Uterus (tissue), 4 donors: ENCODE measurements around the gene IRS4. TPM values are rescaled to one million over a fixed set of nuclear protein-coding genes. Genes with fewer than 3 reads are reported as not detected.

Experiments
- DNase-seq, 2 donors: peaks; one replicate each; pipeline ENCODE4 v3.0.0-alpha.2; 2019 to 2020
- H3K27ac ChIP-seq, 2 donors: fragments of 200-600 bp; sonication (generic); 1 replicate in 1 of 2; 2 replicates in 1 of 2; pipeline ENCODE4 v1.5.1; 2016 to 2018
- H3K27me3 ChIP-seq, 2 donors: fragments of 200-600 bp; sonication (generic); one replicate each; pipeline ENCODE4 v1.5.1; 2018 to 2019; ENCODE audit warnings: control low read depth in 1 of 2
- H3K36me3 ChIP-seq, 2 donors: fragments of 200-600 bp; sonication (generic); one replicate each; pipeline ENCODE4 v1.5.1; 2019; ENCODE audit warnings: control low read depth in 1 of 2
- H3K4me1 ChIP-seq, 2 donors: fragments of 200-600 bp; sonication (generic); one replicate each; pipeline ENCODE4 v1.5.1; 2018 to 2019; ENCODE audit warnings: control low read depth in 1 of 2
- H3K4me3 ChIP-seq, 2 donors: fragments of 200-600 bp; sonication (generic); 1 replicate in 1 of 2; 2 replicates in 1 of 2; pipeline ENCODE4 v1.5.1; 2018 to 2019; ENCODE audit warnings: mild to moderate bottlenecking in 1 of 2
- H3K9me3 ChIP-seq, 2 donors: fragments of 200-600 bp; sonication (generic); one replicate each; pipeline ENCODE4 v1.5.1; 2019; ENCODE audit warnings: control low read depth in 1 of 2
- POLR2A ChIP-seq, 2 donors: fragments of 450-650 bp; IDR thresholded peaks; one replicate each; pipeline ENCODE4 v1.6.1; 2016; ENCODE audit warnings: antibody characterized with exemption in 2 of 2, mild to moderate bottlenecking in 1 of 2, moderate library complexity in 1 of 2
- intact Hi-C: fragments of 100-400 bp; cut with DNase I; formaldehyde crosslinking; loops from one replicate; pipeline ENCODE4 v1.15.1; 2023; ENCODE audit warnings: low total_unique reads
- total RNA-seq, 4 donors: library from RNA; depleted of rRNA in 3 of 4; stranded (reverse); fragments of >200 nt in 3 of 4; gene quantifications; one replicate each; pipeline versions ENCODE4 v1.1.0 to v1.2.4, GENCODE V29; 2014 to 2023
- TF ChIP-seq, protein P1 (sequence below), 4 experiments: fragments of 200-600 bp in 2 of 4; fragments of 450-650 bp in 2 of 4; sonication (generic) in 2 of 4; IDR thresholded peaks; one replicate each; pipeline ENCODE4 v1.5.1; 2016 to 2019; ENCODE audit warnings: antibody characterized with exemption in 4 of 4, mild to moderate bottlenecking in 2 of 4, moderate library complexity in 1 of 4
- donor health status: DM: yes; HTN: yes; CAD: no.

The IRS4 gene
- total RNA-seq, 4 donors from 2014 or later = under 0.01 to 4.7 (median 2.2) TPM

DNA sequence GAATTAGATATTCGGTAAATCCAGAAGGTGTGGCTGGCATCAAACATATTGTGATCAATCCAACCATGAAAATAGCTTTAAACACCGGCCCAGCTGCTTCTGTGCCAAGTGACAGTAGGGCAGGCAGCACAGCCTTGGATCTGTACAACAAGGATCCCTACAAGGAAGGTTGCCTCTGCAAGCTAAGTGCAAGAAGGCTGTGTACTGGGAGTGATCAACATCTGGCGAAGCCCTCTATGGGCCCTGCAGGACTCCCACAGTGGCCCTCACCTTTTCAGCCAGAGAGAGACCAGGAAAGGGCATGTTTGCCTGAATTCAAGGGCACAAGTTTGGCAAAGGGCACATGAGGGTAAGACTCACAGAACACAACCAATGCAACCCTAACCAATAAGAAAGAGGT, 9.6 kb downstream of the IRS4 start:
- TF ChIP-seq POLR2A (IDR thresholded peaks at IDR 0.05) = no peak
- TF ChIP-seq, protein P1, sequence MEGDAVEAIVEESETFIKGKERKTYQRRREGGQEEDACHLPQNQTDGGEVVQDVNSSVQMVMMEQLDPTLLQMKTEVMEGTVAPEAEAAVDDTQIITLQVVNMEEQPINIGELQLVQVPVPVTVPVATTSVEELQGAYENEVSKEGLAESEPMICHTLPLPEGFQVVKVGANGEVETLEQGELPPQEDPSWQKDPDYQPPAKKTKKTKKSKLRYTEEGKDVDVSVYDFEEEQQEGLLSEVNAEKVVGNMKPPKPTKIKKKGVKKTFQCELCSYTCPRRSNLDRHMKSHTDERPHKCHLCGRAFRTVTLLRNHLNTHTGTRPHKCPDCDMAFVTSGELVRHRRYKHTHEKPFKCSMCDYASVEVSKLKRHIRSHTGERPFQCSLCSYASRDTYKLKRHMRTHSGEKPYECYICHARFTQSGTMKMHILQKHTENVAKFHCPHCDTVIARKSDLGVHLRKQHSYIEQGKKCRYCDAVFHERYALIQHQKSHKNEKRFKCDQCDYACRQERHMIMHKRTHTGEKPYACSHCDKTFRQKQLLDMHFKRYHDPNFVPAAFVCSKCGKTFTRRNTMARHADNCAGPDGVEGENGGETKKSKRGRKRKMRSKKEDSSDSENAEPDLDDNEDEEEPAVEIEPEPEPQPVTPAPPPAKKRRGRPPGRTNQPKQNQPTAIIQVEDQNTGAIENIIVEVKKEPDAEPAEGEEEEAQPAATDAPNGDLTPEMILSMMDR (IDR thresholded peaks at IDR 0.05) = no peak
- Histone ChIP-seq H3K4me3 (no peak overlapping the region), H3K27ac (no peak overlapping the region), H3K27me3 (peaks cover 0 to 16% of the 10 kb centered on the region in 2 donors), H3K36me3 (no peaks in the 10 kb centered on the region), H3K9me3 (no peaks in the 10 kb centered on the region), H3K4me1 (no peaks in the 10 kb centered on the region)
- no peak for DNase-seq
- intact Hi-C loops = no loop called here

DNA sequence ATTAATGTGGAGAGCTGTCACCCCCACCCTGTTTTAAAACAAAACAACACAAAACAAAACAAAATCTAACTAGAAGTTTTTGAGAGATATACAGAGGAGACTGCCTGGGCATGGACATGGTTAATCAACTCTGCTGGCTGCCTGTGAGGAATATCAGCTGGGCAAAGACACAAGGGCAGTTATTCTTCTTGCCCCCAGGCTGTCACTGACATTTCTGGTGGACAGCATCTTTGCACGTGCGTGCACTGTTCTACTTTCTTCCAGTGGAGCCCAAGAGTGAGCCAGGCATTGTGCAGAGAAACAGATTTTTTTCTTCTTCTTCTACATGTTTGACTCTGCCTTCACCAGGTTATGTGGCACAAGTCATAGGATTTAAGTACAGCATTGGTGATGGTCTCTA, 13.8 kb downstream of the IRS4 start:
- no peak for DNase-seq

DNA sequence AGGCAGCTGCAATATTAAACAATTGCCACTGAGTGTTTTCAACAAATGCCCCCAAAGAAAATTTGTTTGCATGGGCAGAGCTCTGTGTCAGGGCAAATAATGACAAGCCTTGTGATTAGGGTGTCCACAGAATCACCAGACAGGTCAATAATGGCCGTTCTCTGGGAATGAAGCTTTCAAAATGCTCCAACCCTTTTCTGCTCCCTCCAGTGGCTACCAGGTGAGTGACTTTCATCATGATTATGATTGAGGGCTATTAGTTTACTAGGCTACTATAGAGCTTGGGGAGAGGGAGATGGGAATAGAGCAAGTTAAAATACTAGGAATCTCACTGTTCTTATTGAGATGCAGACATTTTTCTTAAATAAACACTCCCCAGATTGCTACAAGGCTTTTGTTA, 23.5 kb downstream of the IRS4 start:
- no peak for TF ChIP-seq POLR2A (IDR thresholded peaks at IDR 0.05)
- TF ChIP-seq, protein P1 (IDR thresholded peaks at IDR 0.05) = no peak
- no peak overlapping the region for H3K27ac ChIP-seq
- no peak overlapping the region for H3K4me3 ChIP-seq
- no peak for DNase-seq
- no peaks in the 10 kb centered on the region for H3K27me3 ChIP-seq
- no peaks in the 10 kb centered on the region for H3K36me3 ChIP-seq
- intact Hi-C loops = no loop called here
- peaks cover 0 to 4% of the 10 kb centered on the region in 2 donors for H3K9me3 ChIP-seq
- no peaks in the 10 kb centered on the region for H3K4me1 ChIP-seq

More for the DNA sequence above, 13.8 kb downstream of the IRS4 start:
- H3K27ac ChIP-seq = no peak overlapping the region
- no peaks in the 10 kb centered on the region for H3K4me1 ChIP-seq
- intact Hi-C loops = no loop called here
- H3K27me3 ChIP-seq = peaks cover 0 to 16% of the 10 kb centered on the region in 2 donors
- H3K4me3 ChIP-seq = no peak overlapping the region
- no peaks in the 10 kb centered on the region for H3K36me3 ChIP-seq
- TF ChIP-seq POLR2A (IDR thresholded peaks at IDR 0.05) = no peak
- H3K9me3 ChIP-seq = no peaks in the 10 kb centered on the region

DNA sequence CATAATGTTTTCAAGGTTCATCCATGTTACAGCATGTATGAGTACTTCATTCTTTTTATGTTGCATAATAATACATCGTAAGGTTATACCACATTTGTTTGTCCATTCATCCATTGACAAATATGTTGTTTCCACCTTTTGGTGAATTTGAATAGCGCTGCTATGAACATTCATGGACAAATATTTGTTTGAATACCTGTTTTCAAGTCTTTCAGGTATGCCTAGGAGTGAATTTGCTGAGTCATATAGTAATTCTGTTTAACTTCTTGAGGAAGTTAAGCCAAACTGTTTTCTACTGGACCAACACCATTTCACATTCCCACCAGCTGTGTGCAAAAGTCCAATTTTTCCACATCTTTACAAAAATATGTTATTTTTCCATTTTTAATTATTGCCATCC, 31.5 kb downstream of the IRS4 start:
- H3K27ac ChIP-seq = no peak overlapping the region
- DNase-seq = no peak
- H3K4me1 ChIP-seq = no peaks in the 10 kb centered on the region
- no peaks in the 10 kb centered on the region for H3K27me3 ChIP-seq
- no peak for TF ChIP-seq POLR2A (IDR thresholded peaks at IDR 0.05)
- TF ChIP-seq, protein P1 (IDR thresholded peaks at IDR 0.05) = no peak
- no peaks in the 10 kb centered on the region for H3K36me3 ChIP-seq
- H3K9me3 ChIP-seq = no peaks in the 10 kb centered on the region
- no peak overlapping the region for H3K4me3 ChIP-seq
- intact Hi-C loops = no loop called here

DNA sequence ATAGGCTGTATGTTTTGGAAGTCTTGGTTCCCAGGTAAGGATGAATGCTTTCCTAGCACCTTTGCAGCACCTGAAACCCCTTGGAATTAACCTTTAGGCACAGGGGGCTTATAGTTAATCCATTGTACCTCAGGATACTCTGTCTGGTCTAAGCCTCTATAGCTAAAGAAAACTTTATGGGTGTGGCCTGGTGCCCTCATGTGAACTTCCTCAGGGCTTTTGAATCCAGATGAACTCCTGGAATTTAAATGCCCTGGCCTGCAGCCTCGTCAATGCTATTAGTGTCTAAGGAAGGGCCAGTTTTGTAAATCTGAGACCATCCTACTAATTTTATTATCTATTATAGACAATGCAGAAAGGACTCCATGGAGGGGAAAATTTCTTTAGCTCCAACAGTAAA, 33.8 kb downstream of the IRS4 start:
- Histone ChIP-seq H3K4me3 (no peak overlapping the region), H3K27ac (no peak overlapping the region), H3K27me3 (no peaks in the 10 kb centered on the region), H3K9me3 (no peaks in the 10 kb centered on the region), H3K36me3 (no peaks in the 10 kb centered on the region), H3K4me1 (no peaks in the 10 kb centered on the region)
- intact Hi-C loops = no loop called here
- DNase-seq = no peak
- TF ChIP-seq, protein P1 (IDR thresholded peaks at IDR 0.05) = no peak
- no peak for TF ChIP-seq POLR2A (IDR thresholded peaks at IDR 0.05)

DNA sequence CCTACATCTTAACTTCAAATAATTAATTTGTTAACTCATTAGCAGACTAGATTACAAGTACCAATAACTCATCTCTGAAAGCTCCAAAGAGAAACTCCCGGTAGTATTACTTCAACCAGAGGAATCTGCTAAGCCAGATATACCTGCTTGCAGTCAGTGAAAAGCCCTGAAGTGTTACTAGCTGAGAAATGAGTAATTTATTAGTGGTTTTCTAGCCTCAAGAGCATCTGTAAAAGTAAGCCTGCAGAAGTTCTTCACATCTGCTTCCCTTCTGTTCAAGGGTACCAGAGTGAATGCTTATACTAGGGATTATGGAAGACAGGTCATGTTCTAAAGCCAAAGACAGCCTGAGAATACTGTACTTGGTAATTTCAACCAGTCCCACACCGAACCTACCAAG, 34.7 kb downstream of the IRS4 start:
- Histone ChIP-seq H3K4me3 (no peak overlapping the region), H3K27ac (no peak overlapping the region), H3K27me3 (no peaks in the 10 kb centered on the region), H3K36me3 (no peaks in the 10 kb centered on the region), H3K4me1 (no peaks in the 10 kb centered on the region), H3K9me3 (no peaks in the 10 kb centered on the region)
- DNase-seq = no peak
- intact Hi-C loops = no loop called here
- TF ChIP-seq POLR2A (IDR thresholded peaks at IDR 0.05) = no peak
- TF ChIP-seq, protein P1 (IDR thresholded peaks at IDR 0.05) = no peak
